ENCODE results near the gene ZNF484. TPM values are rescaled to one million over a fixed set of nuclear protein-coding genes. Genes with fewer than 3 reads are reported as not detected.
"Not testable (repeated sequence)": the region's sequence is repeated elsewhere in the genome, so short reads cannot be mapped to it uniquely, and the experiment has no call there.

Gene ZNF484
- total RNA-seq, 3 donors from 2014 or later, result 13.3 to 19.9 (median 17.7) TPM

- H3K27ac ChIP-seq, result no peak overlapping the region
- intact Hi-C loops (cut with DNase I; ENCODE audit: low total_unique reads), result no loop called here
- no peaks in the 10 kb centered on the region for H3K9me3 ChIP-seq
- no peak for DNase-seq (ENCODE audit: low spot score in 2 of 2)
- no peak overlapping the region for H3K4me3 ChIP-seq
- no peaks in the 10 kb centered on the region for H3K36me3 ChIP-seq
- H3K4me1 ChIP-seq, result no peaks in the 10 kb centered on the region
- TF ChIP-seq POLR2A (IDR thresholded peaks at IDR 0.05), result no peak
- TF ChIP-seq CTCF (IDR thresholded peaks at IDR 0.05), result no peak
- no peak for TF ChIP-seq POLR2AphosphoS5 (IDR thresholded peaks at IDR 0.05)
- no peaks in the 10 kb centered on the region for H3K27me3 ChIP-seq
Measured at GRCh38 chr9:92887880-92888338, 10.1 kb upstream of the ZNF484 start.

- DNase-seq (ENCODE audit: low spot score in 2 of 2); H3K4me3 ChIP-seq; H3K4me1 ChIP-seq; H3K27me3 ChIP-seq; H3K27ac ChIP-seq; H3K9me3 ChIP-seq; H3K36me3 ChIP-seq; intact Hi-C loops (cut with DNase I; ENCODE audit: low total_unique reads): not testable (repeated sequence)
Measured at GRCh38 chr9:92886846-92887610, 9.2 kb upstream of the ZNF484 start.

GRCh38 chr9:92883666-92884405 lies 6.0 kb upstream of the ZNF484 start:
- intact Hi-C loops (cut with DNase I; ENCODE audit: low total_unique reads); H3K36me3 ChIP-seq; H3K27ac ChIP-seq; H3K4me1 ChIP-seq; H3K4me3 ChIP-seq; H3K27me3 ChIP-seq; DNase-seq (ENCODE audit: low spot score in 2 of 2); H3K9me3 ChIP-seq: not testable (repeated sequence)

- intact Hi-C loops (cut with DNase I; ENCODE audit: low total_unique reads), result no loop called here
- H3K27me3 ChIP-seq, result no peaks in the 10 kb centered on the region
- DNase-seq (ENCODE audit: low spot score in 2 of 2), result no peak
- TF ChIP-seq CTCF (IDR thresholded peaks at IDR 0.05) (no peak), POLR2AphosphoS5 (IDR thresholded peaks at IDR 0.05) (no peak), POLR2A (IDR thresholded peaks at IDR 0.05) (no peak)
- no peaks in the 10 kb centered on the region for H3K9me3 ChIP-seq
- H3K27ac ChIP-seq, result no peak overlapping the region
- H3K4me3 ChIP-seq, result no peak overlapping the region
- H3K4me1 ChIP-seq, result no peaks in the 10 kb centered on the region
- H3K36me3 ChIP-seq, result no peaks in the 10 kb centered on the region
Measured at GRCh38 chr9:92882276-92882675, 4.4 kb upstream of the ZNF484 start.

- no peak overlapping the region for H3K4me3 ChIP-seq
- no peak overlapping the region for H3K27ac ChIP-seq
- TF ChIP-seq POLR2A (IDR thresholded peaks at IDR 0.05) (no peak), POLR2AphosphoS5 (IDR thresholded peaks at IDR 0.05) (no peak), CTCF (IDR thresholded peaks at IDR 0.05) (no peak)
- H3K4me1 ChIP-seq, result no peaks in the 10 kb centered on the region
- intact Hi-C loops (cut with DNase I; ENCODE audit: low total_unique reads), result no loop called here
- H3K27me3 ChIP-seq, result no peaks in the 10 kb centered on the region
- no peak for DNase-seq (ENCODE audit: low spot score in 2 of 2)
- H3K9me3 ChIP-seq, result no peaks in the 10 kb centered on the region
- no peaks in the 10 kb centered on the region for H3K36me3 ChIP-seq
Measured at GRCh38 chr9:92875373-92875772, 2.5 kb downstream of the ZNF484 start.

GRCh38 chr9:92870289-92870688 lies 7.5 kb downstream of the ZNF484 start:
- TF ChIP-seq POLR2AphosphoS5 (IDR thresholded peaks at IDR 0.05) (no peak), CTCF (IDR thresholded peaks at IDR 0.05) (no peak), POLR2A (IDR thresholded peaks at IDR 0.05) (no peak)
- Histone ChIP-seq H3K4me1 (no peaks in the 10 kb centered on the region), H3K36me3 (no peaks in the 10 kb centered on the region), H3K4me3 (no peak overlapping the region), H3K27me3 (no peaks in the 10 kb centered on the region), H3K27ac (no peak overlapping the region), H3K9me3 (no peaks in the 10 kb centered on the region)
- intact Hi-C loops (cut with DNase I; ENCODE audit: low total_unique reads), result no loop called here
- no peak for DNase-seq (ENCODE audit: low spot score in 2 of 2)

GRCh38 chr9:92866600-92866999 lies 11.2 kb downstream of the ZNF484 start:
- H3K36me3 ChIP-seq, H3K27me3 ChIP-seq: not testable (repeated sequence)

More at GRCh38 chr9:92866600-92866999, 11.2 kb downstream of the ZNF484 start:
- H3K4me3 ChIP-seq; intact Hi-C loops (cut with DNase I; ENCODE audit: low total_unique reads); H3K9me3 ChIP-seq; DNase-seq (ENCODE audit: low spot score in 2 of 2); H3K27ac ChIP-seq; H3K4me1 ChIP-seq: not testable (repeated sequence)

Data from breast epithelium (tissue), 4 donors.